Esophagus squamous epithelium (tissue), 4 donors: ENCODE results near the gene CCDC68.

Experiments used
- CTCF ChIP-seq, 6 experiments: fragments of 450-650 bp in 4 of 6; fragments of 200-600 bp in 2 of 6; sonication (generic) in 2 of 6; IDR thresholded peaks; one replicate each; pipeline ENCODE4 v1.5.1; 2016 to 2019; ENCODE audit warnings: antibody characterized with exemption in 6 of 6, mild to moderate bottlenecking in 4 of 6, moderate library complexity in 4 of 6
- POLR2A ChIP-seq, 4 donors: fragments of 450-650 bp; IDR thresholded peaks; one replicate each; pipeline ENCODE4 v1.6.1; 2017; ENCODE audit warnings: antibody characterized with exemption in 4 of 4, mild to moderate bottlenecking in 4 of 4, moderate library complexity in 3 of 4

- no peak for TF ChIP-seq CTCF (IDR thresholded peaks at IDR 0.05)
- no peak for TF ChIP-seq POLR2A (IDR thresholded peaks at IDR 0.05)
These were observed 5.5 kb upstream of the CCDC68 start for GRCh38 chr18:54964741-54965140.
